ENCODE measurements around the gene L2HGDH. TPM values are rescaled to one million over a fixed set of nuclear protein-coding genes. Genes with fewer than 3 reads are reported as not detected.
A peak's percentile ranks its signal among the peaks of the same experiment; 100 is the strongest.

The L2HGDH gene
- total RNA-seq, 1 experiment from 2014 or later = 22.6 TPM

GRCh38 chr14:50340963-50341362, 28.9 kb upstream of the L2HGDH start:
- H3K27me3 ChIP-seq (ENCODE audit: insufficient read depth, low read length) = no peaks in the 10 kb centered on the region
- Mint-ChIP-seq H3K4me3 (no peak overlapping the region), H3K27ac (no peak overlapping the region), H3K27me3 (ENCODE audit: low read depth) (no peaks in the 10 kb centered on the region; the same call in 1 of the 2 replicates), H3K36me3 (ENCODE audit: insufficient read depth in 1 of 3, low read depth in 3 of 3) (no peaks in the 10 kb centered on the region), H3K4me1 (peaks cover 11 to 25% of the 10 kb centered on the region in 2 experiments), H3K9me3 (no peaks in the 10 kb centered on the region)
- H3K79me1 ChIP-seq (ENCODE audit: insufficient read depth, low read depth, low read length, poor library complexity, severe bottlenecking) = no peaks in the 10 kb centered on the region
- no peaks in the 10 kb centered on the region for H3K79me2 ChIP-seq (ENCODE audit: insufficient read depth, low read length)
- no peak overlapping the region for H3T11ph ChIP-seq (ENCODE audit: low read length)
- H2BK5ac ChIP-seq (ENCODE audit: insufficient read length, low read length) = no peak overlapping the region
- H3K9ac ChIP-seq (ENCODE audit: extremely low read depth, insufficient read length, low read length) = no peak overlapping the region
- H4K20me1 ChIP-seq (ENCODE audit: control insufficient read depth, insufficient read depth, insufficient read length) = no peaks in the 10 kb centered on the region
- H4K8ac ChIP-seq (replicated peaks; ENCODE audit: insufficient read length, low read depth, low read length) = no peak overlapping the region
- no peaks in the 10 kb centered on the region for H3K23me2 ChIP-seq (ENCODE audit: insufficient read length, low read depth, low read length, poor library complexity, severe bottlenecking)
- peaks cover 5% of the 10 kb centered on the region; the same call in 1 of the 2 replicates for H3K4me1 ChIP-seq (ENCODE audit: insufficient read depth, low read length)
- H3K27ac ChIP-seq (ENCODE audit: insufficient read length, low read depth, low read length) = no peak overlapping the region
- H2AK5ac ChIP-seq (ENCODE audit: insufficient read length, low read length) = no peak overlapping the region
- no peak overlapping the region for H3K18ac ChIP-seq (ENCODE audit: insufficient read length, low read depth, low read length)
- no peak overlapping the region for H2BK15ac ChIP-seq (ENCODE audit: low read depth, low read length)
- H3K4ac ChIP-seq (ENCODE audit: low read depth, low read length) = no peak overlapping the region
- no peak overlapping the region for H2BK120ac ChIP-seq (ENCODE audit: low read depth, low read length, poor library complexity, severe bottlenecking)
- peak; percentile 60 for TF ChIP-seq CTCF (conservative IDR thresholded peaks at IDR 0.05)
- no peak overlapping the region for H2BK12ac ChIP-seq (ENCODE audit: insufficient read length, low read depth, low read length)
- no CpG with 5 or more reads among the region's 9 CpGs for WGBS (ENCODE audit: extremely low coverage, insufficient read length, low lambda C conversion rate)
- no peak overlapping the region for H3K14ac ChIP-seq (ENCODE audit: insufficient read depth, low read length)
- DNase-seq = peak; percentile 50
- no peak overlapping the region for H2BK20ac ChIP-seq (ENCODE audit: low read depth, low read length, poor library complexity, severe bottlenecking)
- H4K5ac ChIP-seq (ENCODE audit: insufficient read length, low read depth, low read length) = no peak overlapping the region
- no peak overlapping the region for H2AFZ ChIP-seq (ENCODE audit: low read length)
- no peaks in the 10 kb centered on the region for H3K9me3 ChIP-seq (ENCODE audit: control insufficient read depth, low read depth, low read length)
- H3K23ac ChIP-seq (ENCODE audit: insufficient read length, low read depth, low read length) = no peak overlapping the region
- no peak overlapping the region for H3K56ac ChIP-seq (ENCODE audit: insufficient read length, low read depth, low read length)
- no peak overlapping the region for H3K4me2 ChIP-seq (ENCODE audit: insufficient read depth, insufficient read length, low read length)
- no peak overlapping the region for H4K91ac ChIP-seq (ENCODE audit: insufficient read length, low read depth, low read length)

Measured in H9 (cell line).